Hepatocyte (in vitro differentiated cells): Measurements from ENCODE around the gene RSAD1. TPM values are rescaled to one million over a fixed set of nuclear protein-coding genes. Genes with fewer than 3 reads are reported as not detected.

ENCODE experiments used
- DNase-seq: peaks from one replicate; pipeline ENCODE4 v3.0.0-alpha.2; 2016; ENCODE audit warnings: low spot score
- H2AFZ ChIP-seq: fragments of 200-600 bp; sonication (generic); 2 replicates; pipeline ENCODE4 v1.6.0; 2016; ENCODE audit warnings: antibody characterized with exemption, mild to moderate bottlenecking
- H3K27ac ChIP-seq: fragments of 200-600 bp; sonication (generic); 2 replicates; pipeline ENCODE4 v1.5.1; 2016; ENCODE audit warnings: mild to moderate bottlenecking
- H3K27me3 ChIP-seq: fragments of 200-600 bp; sonication (generic); 2 replicates; pipeline ENCODE4 v1.6.1; 2016
- H3K36me3 ChIP-seq: fragments of 200-600 bp; sonication (generic); replicated peaks from 2 replicates; pipeline ENCODE4 v1.5.1; 2016; ENCODE audit warnings: low read depth; ENCODE audit not compliant: insufficient read depth
- H3K4me1 ChIP-seq: fragments of 200-600 bp; sonication (generic); 2 replicates; pipeline ENCODE4 v1.5.1; 2016; ENCODE audit warnings: mild to moderate bottlenecking, moderate library complexity; ENCODE audit not compliant: insufficient read depth
- H3K4me2 ChIP-seq: fragments of 200-600 bp; sonication (generic); 2 replicates; pipeline ENCODE4 v1.6.0; 2016
- H3K4me3 ChIP-seq: fragments of 200-600 bp; sonication (generic); 2 replicates; pipeline ENCODE4 v1.5.1; 2016; ENCODE audit warnings: mild to moderate bottlenecking
- H3K79me2 ChIP-seq: fragments of 200-600 bp; sonication (generic); 2 replicates; pipeline ENCODE4 v1.6.0; 2017; ENCODE audit warnings: mild to moderate bottlenecking
- H3K9me2 ChIP-seq: fragments of 200-600 bp; sonication (generic); replicated peaks from 2 replicates; pipeline ENCODE4 v1.6.0; 2017; ENCODE audit warnings: mild to moderate bottlenecking; ENCODE audit not compliant: insufficient read depth
- H3K9me3 ChIP-seq: fragments of 200-600 bp; sonication (generic); 2 replicates; pipeline ENCODE4 v1.5.1; 2016; ENCODE audit warnings: low read depth, mild to moderate bottlenecking
- H4K20me1 ChIP-seq: fragments of 200-600 bp; sonication (generic); 2 replicates; pipeline ENCODE4 v1.6.0; 2016; ENCODE audit warnings: mild to moderate bottlenecking; ENCODE audit not compliant: insufficient read depth, poor library complexity, severe bottlenecking
- EZH2 ChIP-seq: fragments of 200-600 bp; sonication (generic); IDR thresholded peaks from 2 replicates; pipeline ENCODE4 v1.6.1; 2016; ENCODE audit warnings: antibody characterized with exemption, mild to moderate bottlenecking, borderline replicate concordance
- EZH2phosphoT487 ChIP-seq: fragments of 200-600 bp; sonication (generic); IDR thresholded peaks from one replicate; pipeline ENCODE4 v1.6.1; 2018; ENCODE audit warnings: antibody characterized with exemption, mild to moderate bottlenecking, low read depth, moderate library complexity; ENCODE audit not compliant: unreplicated experiment, severe bottlenecking
- WGBS: methylation state at CpG from one replicate; pipeline ENCODE4 v1.1.6; 2016; ENCODE audit warnings: low lambda C conversion rate; ENCODE audit errors: missing lambda C conversion rate; 5-methylcytosine and 5-hydroxymethylcytosine counted together
- polyA plus RNA-seq: library from polyadenylated mRNA; unstranded; fragments of >200 nt; fragmentation: Nextera tagmentation; extraction: Ambion mirVana; gene quantifications from 2 replicates; pipeline ENCODE4 v1.2.1, GENCODE V29; 2016
- total RNA-seq: library from RNA; depleted of rRNA; stranded (reverse); fragments of >200 nt; gene quantifications from 2 replicates; pipeline ENCODE4 v1.2.3, GENCODE V29; 2014
- TF ChIP-seq, protein P1 (sequence below): fragments of 200-600 bp; sonication (generic); IDR thresholded peaks from 2 replicates; pipeline ENCODE4 v1.5.1; 2016; ENCODE audit warnings: antibody characterized with exemption, mild to moderate bottlenecking; ENCODE audit not compliant: poor library complexity

Gene RSAD1
- total RNA-seq, result 28.6 and 29.7 TPM in 2 replicates
- 30.4 and 44.2 TPM in 2 replicates for polyA plus RNA-seq

DNA sequence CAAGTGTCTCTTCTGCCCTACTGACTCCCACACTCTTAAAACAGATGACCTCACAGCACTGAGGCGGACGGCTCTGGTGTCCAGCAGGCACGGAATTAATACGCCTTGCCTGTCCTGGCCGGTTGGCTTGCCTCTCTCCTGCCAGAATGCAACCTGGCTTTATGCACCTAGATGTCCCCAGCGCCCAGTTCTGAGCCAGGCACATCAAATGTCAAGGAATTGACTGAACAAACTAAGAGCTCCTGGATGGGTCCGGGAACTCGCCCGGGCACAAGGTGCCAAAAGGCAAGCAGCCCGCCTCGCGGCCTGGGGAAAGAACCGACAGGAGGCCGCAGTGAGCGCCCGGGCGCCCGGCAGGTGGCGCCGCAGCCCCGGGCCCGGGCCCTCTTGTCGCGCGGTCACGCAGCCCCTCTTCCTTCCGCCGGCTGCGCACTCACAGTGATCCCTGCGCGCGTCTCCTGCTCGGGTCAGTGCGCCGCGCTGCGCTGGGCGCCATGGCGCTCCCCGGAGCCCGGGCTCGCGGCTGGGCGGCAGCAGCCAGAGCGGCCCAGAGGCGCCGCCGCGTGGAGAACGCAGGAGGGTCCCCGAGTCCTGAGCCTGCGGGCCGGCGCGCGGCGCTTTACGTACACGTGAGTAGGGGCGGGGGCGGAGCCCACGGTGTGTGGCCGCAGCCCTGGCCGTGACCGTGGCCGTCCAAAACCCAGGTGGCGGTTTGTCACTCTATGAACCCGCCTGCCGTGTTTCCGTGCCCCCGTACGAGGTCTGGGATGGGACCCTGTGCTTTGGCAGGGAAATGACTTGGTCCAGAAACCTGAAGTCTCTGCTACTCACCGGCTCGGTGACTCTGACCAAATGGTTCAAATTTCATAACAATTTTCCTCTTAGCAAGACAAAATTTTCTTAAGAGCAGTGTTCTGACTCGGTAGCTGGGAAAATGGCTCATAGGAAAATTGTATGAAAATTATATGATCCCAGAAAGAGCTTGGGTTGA, at the start of gene RSAD1:
Gene RSAD1 (plus strand): TSS at position 470 of the 991 bp plus-strand sequence. CDS start 25 bp downstream, at position 495.
- 5% methylated on average over 55 of the region's 75 CpGs for WGBS
- H4K20me1 ChIP-seq, result no peaks in the 10 kb centered on the region
- peaks cover 15% of the 10 kb centered on the region for H3K4me1 ChIP-seq
- H2AFZ ChIP-seq, result peak within 1 kb of the TSS; percentile 89
- peak within 1 kb of the TSS; percentile 91 for H3K27ac ChIP-seq
- H3K4me3 ChIP-seq, result peak within 1 kb of the TSS; percentile 63
- no peak for TF ChIP-seq EZH2phosphoT487
- no peak for TF ChIP-seq EZH2
- TF ChIP-seq, protein P1, sequence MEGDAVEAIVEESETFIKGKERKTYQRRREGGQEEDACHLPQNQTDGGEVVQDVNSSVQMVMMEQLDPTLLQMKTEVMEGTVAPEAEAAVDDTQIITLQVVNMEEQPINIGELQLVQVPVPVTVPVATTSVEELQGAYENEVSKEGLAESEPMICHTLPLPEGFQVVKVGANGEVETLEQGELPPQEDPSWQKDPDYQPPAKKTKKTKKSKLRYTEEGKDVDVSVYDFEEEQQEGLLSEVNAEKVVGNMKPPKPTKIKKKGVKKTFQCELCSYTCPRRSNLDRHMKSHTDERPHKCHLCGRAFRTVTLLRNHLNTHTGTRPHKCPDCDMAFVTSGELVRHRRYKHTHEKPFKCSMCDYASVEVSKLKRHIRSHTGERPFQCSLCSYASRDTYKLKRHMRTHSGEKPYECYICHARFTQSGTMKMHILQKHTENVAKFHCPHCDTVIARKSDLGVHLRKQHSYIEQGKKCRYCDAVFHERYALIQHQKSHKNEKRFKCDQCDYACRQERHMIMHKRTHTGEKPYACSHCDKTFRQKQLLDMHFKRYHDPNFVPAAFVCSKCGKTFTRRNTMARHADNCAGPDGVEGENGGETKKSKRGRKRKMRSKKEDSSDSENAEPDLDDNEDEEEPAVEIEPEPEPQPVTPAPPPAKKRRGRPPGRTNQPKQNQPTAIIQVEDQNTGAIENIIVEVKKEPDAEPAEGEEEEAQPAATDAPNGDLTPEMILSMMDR, result peak; percentile 80
- peaks cover 15% of the 10 kb centered on the region for H3K79me2 ChIP-seq
- H3K4me2 ChIP-seq, result peak within 1 kb of the TSS; percentile 86
- peak; percentile 96 for DNase-seq
- no peaks in the 10 kb centered on the region for H3K27me3 ChIP-seq
- no peaks in the 10 kb centered on the region for H3K36me3 ChIP-seq
- H3K9me3 ChIP-seq, result no peaks in the 10 kb centered on the region
- H3K9me2 ChIP-seq, result no peaks in the 10 kb centered on the region

- peak overlapping the region; percentile 85 for H3K27ac ChIP-seq
These were observed 48.9 kb upstream of the RSAD1 start for GRCh38 chr17:50429793-50430192.

GRCh38 chr17:50430821-50431618, 47.6 kb upstream of the RSAD1 start:
- H3K4me3 ChIP-seq, result no peak overlapping the region
- DNase-seq, result no peak
- peak overlapping the region; percentile 42 for H3K27ac ChIP-seq
- peaks cover 30% of the 10 kb centered on the region for H3K4me1 ChIP-seq
- H3K27me3 ChIP-seq, result no peaks in the 10 kb centered on the region
- TF ChIP-seq EZH2phosphoT487 (no peak), EZH2 (no peak)
- TF ChIP-seq, protein P1, result no peak
- H3K9me2 ChIP-seq, result no peaks in the 10 kb centered on the region
- H3K9me3 ChIP-seq, result no peaks in the 10 kb centered on the region
- H3K4me2 ChIP-seq, result no peak overlapping the region
- no peak overlapping the region for H2AFZ ChIP-seq
- H3K79me2 ChIP-seq, result peaks cover 42% of the 10 kb centered on the region
- WGBS, result 53% methylated on average over 4 of the region's 4 CpGs
- H3K36me3 ChIP-seq, result no peaks in the 10 kb centered on the region
- H4K20me1 ChIP-seq, result no peaks in the 10 kb centered on the region

More at GRCh38 chr17:50429793-50430192, 48.9 kb upstream of the RSAD1 start:
- Histone ChIP-seq H3K27me3 (no peaks in the 10 kb centered on the region), H3K4me1 (peaks cover 39% of the 10 kb centered on the region), H3K9me2 (no peaks in the 10 kb centered on the region), H3K9me3 (no peaks in the 10 kb centered on the region), H4K20me1 (no peaks in the 10 kb centered on the region), H3K36me3 (no peaks in the 10 kb centered on the region), H3K4me2 (peak overlapping the region; percentile 44), H2AFZ (no peak overlapping the region), H3K79me2 (peaks cover 39% of the 10 kb centered on the region), H3K4me3 (no peak overlapping the region)
- DNase-seq, result no peak
- TF ChIP-seq EZH2phosphoT487 (no peak), EZH2 (no peak)
- TF ChIP-seq, protein P1, result no peak
- 94% methylated on average over 4 of the region's 4 CpGs for WGBS
